A673 (cell line): Measurements from ENCODE around the gene STK17B. TPM values are rescaled to one million over a fixed set of nuclear protein-coding genes. Genes with fewer than 3 reads are reported as not detected.
A peak's percentile ranks its signal among the peaks of the same experiment; 100 is the strongest.

Experiments
- Bru-seq: library from RNA; stranded (reverse); fragments of 400-500 nt; gene quantifications from one replicate; lab custom pipeline; 2021; lab: Mats Ljungman, UMichigan
- BruChase-seq, 2 experiments: library from RNA; stranded (reverse); fragments of 400-500 nt; gene quantifications; one replicate each; lab custom pipeline; 2021; lab: Mats Ljungman, UMichigan
- BruUV-seq: library from RNA; stranded (reverse); fragments of 400-500 nt; replicated peaks from 2 replicates; lab custom pipeline; 2021; lab: Mats Ljungman, UMichigan
- CTCF ChIA-PET: fragments of 300-600 bp; sonication (Branson Sonifier 250); formaldehyde crosslinking; loops from one replicate; lab custom pipeline; 2022; ENCODE audit warnings: antibody characterized with exemption; lab: Charles Lee
- POLR2A ChIA-PET: fragments of 300-600 bp; sonication (Branson Sonifier 250); formaldehyde crosslinking; loops from one replicate; lab custom pipeline; 2022; ENCODE audit warnings: antibody characterized with exemption; ENCODE audit not compliant: low non-redundant PET; lab: Charles Lee
- DNase-seq: peaks from one replicate; pipeline ENCODE4 v3.0.0-alpha.2; 2015; ENCODE audit warnings: low spot score
- H3K27ac ChIP-seq: fragments of 200-600 bp; sonication (generic); 2 replicates; pipeline ENCODE4 v1.5.1; 2016; ENCODE audit warnings: mixed run types, low read depth, mild to moderate bottlenecking, mixed read lengths, antibody characterized with exemption, low read length; ENCODE audit not compliant: poor library complexity, severe bottlenecking
- H3K27me3 ChIP-seq: fragments of 200-600 bp; sonication (generic); replicated peaks from 2 replicates; pipeline ENCODE4 v1.6.1; 2017; ENCODE audit warnings: mixed run types, low read depth, mild to moderate bottlenecking, mixed read lengths, antibody characterized with exemption, low read length; ENCODE audit not compliant: insufficient read depth, poor library complexity
- H3K36me3 ChIP-seq: fragments of 200-600 bp; sonication (generic); 2 replicates; pipeline ENCODE4 v1.6.1; 2016; ENCODE audit warnings: mixed run types, mild to moderate bottlenecking, mixed read lengths, antibody characterized with exemption, low read length; ENCODE audit not compliant: insufficient read depth, poor library complexity, severe bottlenecking
- H3K4me1 ChIP-seq: fragments of 200-600 bp; sonication (generic); 2 replicates; pipeline ENCODE4 v1.6.1; 2017; ENCODE audit warnings: mixed run types, mild to moderate bottlenecking, mixed read lengths, antibody characterized with exemption, low read length; ENCODE audit not compliant: insufficient read depth, poor library complexity, severe bottlenecking
- H3K4me3 ChIP-seq: fragments of 200-600 bp; sonication (generic); 2 replicates; pipeline ENCODE4 v1.5.1; 2016; ENCODE audit warnings: low read depth, mixed run types, mild to moderate bottlenecking, mixed read lengths, low read length; ENCODE audit not compliant: poor library complexity, severe bottlenecking
- H3K9me3 ChIP-seq: fragments of 200-600 bp; sonication (generic); 2 replicates; pipeline ENCODE4 v1.6.1; 2016; ENCODE audit warnings: mixed run types, low read depth, mild to moderate bottlenecking, mixed read lengths, antibody characterized with exemption, low read length; ENCODE audit not compliant: poor library complexity, severe bottlenecking
- EZH2 ChIP-seq: fragments of 200-600 bp; sonication (generic); IDR thresholded peaks from 2 replicates; pipeline ENCODE4 v1.6.1; 2017; ENCODE audit warnings: borderline replicate concordance, low read depth, mild to moderate bottlenecking, mixed read lengths, antibody characterized with exemption, low read length; ENCODE audit not compliant: poor library complexity, severe bottlenecking
- intact Hi-C: fragments of 100-400 bp; cut with micrococcal nuclease; formaldehyde crosslinking; loops from one replicate; pipeline ENCODE4 v1.10.0; 2022; ENCODE audit not compliant: unreplicated experiment
- long read RNA-seq: library from polyadenylated mRNA; stranded (forward); transcript quantifications from one replicate; pipeline ENCODE4 v2.0.0, GENCODE V29; 2022
- total RNA-seq: library from RNA; stranded (reverse); gene quantifications from 2 replicates; pipeline ENCODE4 v1.2.3, GENCODE V29; 2021
- TF ChIP-seq, protein P1 (sequence below): fragments of 300-800, 200-600 bp; sonication (generic); conservative IDR thresholded peaks from 2 replicates; pipeline ENCODE4 v1.5.1; 2017; ENCODE audit warnings: low read depth, mild to moderate bottlenecking, antibody characterized with exemption, low read length, moderate library complexity, mixed read lengths

STK17B gene
- total RNA-seq (18.4 and 18.5 TPM in 2 replicates), Bru-seq, nascent RNA (percentile 75 among the genes with signal in this experiment), BruChase-seq, experiment 1, labeled RNA remaining after a 2-hour chase (percentile 82 among the genes with signal in this experiment), BruChase-seq, experiment 2, labeled RNA remaining after a 6-hour chase (percentile 65 among the genes with signal in this experiment)
- long read RNA-seq, full-length matches to known transcripts = 1 of 6 reads
- long read RNA-seq, partial matches to known transcripts = 0 of 6 reads
- long read RNA-seq, other reads (novel, unspliced or antisense) = 5 of 6 reads

GRCh38 chr2:196171248-196171871, at the start of gene STK17B:
Gene STK17B (minus strand): TSS chr2:196171578. CDS start chr2:196163383, 8,195 bp downstream.
- H3K9me3 ChIP-seq = no peaks in the 10 kb centered on the region
- peak within 1 kb of the TSS; percentile 99 for H3K4me3 ChIP-seq
- TF ChIP-seq EZH2 = no peak
- TF ChIP-seq, protein P1, sequence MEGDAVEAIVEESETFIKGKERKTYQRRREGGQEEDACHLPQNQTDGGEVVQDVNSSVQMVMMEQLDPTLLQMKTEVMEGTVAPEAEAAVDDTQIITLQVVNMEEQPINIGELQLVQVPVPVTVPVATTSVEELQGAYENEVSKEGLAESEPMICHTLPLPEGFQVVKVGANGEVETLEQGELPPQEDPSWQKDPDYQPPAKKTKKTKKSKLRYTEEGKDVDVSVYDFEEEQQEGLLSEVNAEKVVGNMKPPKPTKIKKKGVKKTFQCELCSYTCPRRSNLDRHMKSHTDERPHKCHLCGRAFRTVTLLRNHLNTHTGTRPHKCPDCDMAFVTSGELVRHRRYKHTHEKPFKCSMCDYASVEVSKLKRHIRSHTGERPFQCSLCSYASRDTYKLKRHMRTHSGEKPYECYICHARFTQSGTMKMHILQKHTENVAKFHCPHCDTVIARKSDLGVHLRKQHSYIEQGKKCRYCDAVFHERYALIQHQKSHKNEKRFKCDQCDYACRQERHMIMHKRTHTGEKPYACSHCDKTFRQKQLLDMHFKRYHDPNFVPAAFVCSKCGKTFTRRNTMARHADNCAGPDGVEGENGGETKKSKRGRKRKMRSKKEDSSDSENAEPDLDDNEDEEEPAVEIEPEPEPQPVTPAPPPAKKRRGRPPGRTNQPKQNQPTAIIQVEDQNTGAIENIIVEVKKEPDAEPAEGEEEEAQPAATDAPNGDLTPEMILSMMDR = 0 out of 2 replicates have a peak, but pooled peaks have one; percentile 25
- peaks cover 33% of the 10 kb centered on the region for H3K4me1 ChIP-seq
- DNase-seq = peak; percentile 96
- BruUV-seq = no TSS peak
- ChIA-PET CTCF (interaction anchor here (0.6 kb wide), 2 partner anchors 89 to 284 kb away, joined by 3 to 4 read pairs; no protein-coding TSS in a partner anchor), POLR2A (no interaction called here)
- H3K27ac ChIP-seq = peak within 1 kb of the TSS; percentile 85
- no peaks in the 10 kb centered on the region for H3K36me3 ChIP-seq
- intact Hi-C loops = loop anchor here (2.0 to 5.0 kb wide), 2 partner anchors 94 to 103 kb away; no protein-coding TSS in a partner anchor
- H3K27me3 ChIP-seq = no peaks in the 10 kb centered on the region

DNA sequence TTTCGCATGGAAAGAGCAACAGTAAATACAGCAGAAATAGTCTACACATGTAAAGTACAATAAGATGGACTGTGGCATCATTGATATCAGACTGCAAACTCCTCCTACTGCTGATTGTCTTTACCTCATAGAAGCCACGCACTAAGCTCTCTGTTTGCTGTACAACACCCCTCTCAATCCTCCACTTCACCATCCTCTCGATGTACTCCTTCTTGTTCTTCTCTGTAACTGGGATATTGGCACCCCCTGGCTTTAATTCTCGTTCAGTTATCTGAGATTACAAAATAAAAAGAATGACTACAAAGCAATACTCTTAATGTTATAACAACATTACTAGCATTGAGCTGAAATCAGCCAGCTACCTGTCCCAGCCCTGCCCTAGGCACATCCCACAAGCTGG, 49.3 kb upstream of the STK17B start:
- H3K27me3 ChIP-seq = no peaks in the 10 kb centered on the region
- H3K27ac ChIP-seq = no peak overlapping the region
- no peaks in the 10 kb centered on the region for H3K36me3 ChIP-seq
- BruUV-seq = no TSS peak
- intact Hi-C loops = no loop called here
- CTCF ChIA-PET = no interaction called here
- TF ChIP-seq EZH2 = no peak
- TF ChIP-seq, protein P1 = no peak
- no peak for DNase-seq
- POLR2A ChIA-PET = interaction anchor here (0.6 kb wide), 1 partner anchor 12 kb away, joined by 5 read pairs; no protein-coding TSS in a partner anchor
- H3K4me3 ChIP-seq = no peak overlapping the region
- H3K9me3 ChIP-seq = no peaks in the 10 kb centered on the region
- no peaks in the 10 kb centered on the region for H3K4me1 ChIP-seq

DNA sequence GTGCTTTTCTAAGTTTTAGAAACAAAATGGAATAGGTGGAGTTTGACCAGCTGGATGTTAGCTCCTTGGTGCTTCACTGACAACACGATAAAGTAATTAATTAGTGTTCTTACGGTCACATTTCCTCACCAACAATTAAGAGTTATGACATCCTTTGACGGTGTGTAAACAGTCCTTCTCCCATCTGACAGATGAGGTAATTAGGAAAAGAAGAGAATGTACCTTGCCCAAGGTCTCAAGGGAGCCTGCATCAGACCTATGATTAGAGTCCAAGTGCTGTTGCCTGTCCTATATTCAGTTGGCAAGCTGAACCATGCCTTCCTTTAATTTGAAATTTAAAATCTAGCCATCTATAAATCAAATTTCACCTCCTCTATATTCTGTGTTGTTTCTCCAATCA, 48.3 kb upstream of the STK17B start:
- intact Hi-C loops = no loop called here
- TF ChIP-seq, protein P1 = no peak
- TF ChIP-seq EZH2 = no peak
- DNase-seq = no peak
- no peaks in the 10 kb centered on the region for H3K27me3 ChIP-seq
- ChIA-PET POLR2A (no interaction called here), CTCF (no interaction called here)
- H3K4me3 ChIP-seq = no peak overlapping the region
- no peak overlapping the region for H3K27ac ChIP-seq
- H3K4me1 ChIP-seq = no peaks in the 10 kb centered on the region
- H3K36me3 ChIP-seq = no peaks in the 10 kb centered on the region
- no peaks in the 10 kb centered on the region for H3K9me3 ChIP-seq
- no TSS peak for BruUV-seq
